A673 (cell line): Measurements from ENCODE around the gene ADARB2. TPM values are rescaled to one million over a fixed set of nuclear protein-coding genes. Genes with fewer than 3 reads are reported as not detected.

Experiments used
- BruUV-seq: library from RNA; stranded (reverse); fragments of 400-500 nt; replicated peaks from 2 replicates; lab custom pipeline; 2021; lab: Mats Ljungman, UMichigan
- CTCF ChIA-PET: fragments of 300-600 bp; sonication (Branson Sonifier 250); formaldehyde crosslinking; loops from one replicate; lab custom pipeline; 2022; ENCODE audit warnings: antibody characterized with exemption; lab: Charles Lee
- POLR2A ChIA-PET: fragments of 300-600 bp; sonication (Branson Sonifier 250); formaldehyde crosslinking; loops from one replicate; lab custom pipeline; 2022; ENCODE audit warnings: antibody characterized with exemption; ENCODE audit not compliant: low non-redundant PET; lab: Charles Lee
- DNase-seq: peaks from one replicate; pipeline ENCODE4 v3.0.0-alpha.2; 2015; ENCODE audit warnings: low spot score
- H3K27ac ChIP-seq: fragments of 200-600 bp; sonication (generic); 2 replicates; pipeline ENCODE4 v1.5.1; 2016; ENCODE audit warnings: mixed run types, low read depth, mild to moderate bottlenecking, mixed read lengths, antibody characterized with exemption, low read length; ENCODE audit not compliant: poor library complexity, severe bottlenecking
- H3K27me3 ChIP-seq: fragments of 200-600 bp; sonication (generic); replicated peaks from 2 replicates; pipeline ENCODE4 v1.6.1; 2017; ENCODE audit warnings: mixed run types, low read depth, mild to moderate bottlenecking, mixed read lengths, antibody characterized with exemption, low read length; ENCODE audit not compliant: insufficient read depth, poor library complexity
- H3K36me3 ChIP-seq: fragments of 200-600 bp; sonication (generic); 2 replicates; pipeline ENCODE4 v1.6.1; 2016; ENCODE audit warnings: mixed run types, mild to moderate bottlenecking, mixed read lengths, antibody characterized with exemption, low read length; ENCODE audit not compliant: insufficient read depth, poor library complexity, severe bottlenecking
- H3K4me1 ChIP-seq: fragments of 200-600 bp; sonication (generic); 2 replicates; pipeline ENCODE4 v1.6.1; 2017; ENCODE audit warnings: mixed run types, mild to moderate bottlenecking, mixed read lengths, antibody characterized with exemption, low read length; ENCODE audit not compliant: insufficient read depth, poor library complexity, severe bottlenecking
- H3K4me3 ChIP-seq: fragments of 200-600 bp; sonication (generic); 2 replicates; pipeline ENCODE4 v1.5.1; 2016; ENCODE audit warnings: low read depth, mixed run types, mild to moderate bottlenecking, mixed read lengths, low read length; ENCODE audit not compliant: poor library complexity, severe bottlenecking
- H3K9me3 ChIP-seq: fragments of 200-600 bp; sonication (generic); 2 replicates; pipeline ENCODE4 v1.6.1; 2016; ENCODE audit warnings: mixed run types, low read depth, mild to moderate bottlenecking, mixed read lengths, antibody characterized with exemption, low read length; ENCODE audit not compliant: poor library complexity, severe bottlenecking
- EZH2 ChIP-seq: fragments of 200-600 bp; sonication (generic); IDR thresholded peaks from 2 replicates; pipeline ENCODE4 v1.6.1; 2017; ENCODE audit warnings: borderline replicate concordance, low read depth, mild to moderate bottlenecking, mixed read lengths, antibody characterized with exemption, low read length; ENCODE audit not compliant: poor library complexity, severe bottlenecking
- intact Hi-C: fragments of 100-400 bp; cut with micrococcal nuclease; formaldehyde crosslinking; loops from one replicate; pipeline ENCODE4 v1.10.0; 2022; ENCODE audit not compliant: unreplicated experiment
- total RNA-seq: library from RNA; stranded (reverse); gene quantifications from 2 replicates; pipeline ENCODE4 v1.2.3, GENCODE V29; 2021
- TF ChIP-seq, protein P1 (sequence below): fragments of 300-800, 200-600 bp; sonication (generic); conservative IDR thresholded peaks from 2 replicates; pipeline ENCODE4 v1.5.1; 2017; ENCODE audit warnings: low read depth, mild to moderate bottlenecking, antibody characterized with exemption, low read length, moderate library complexity, mixed read lengths

Gene ADARB2
- total RNA-seq, 1 experiment from 2014 or later = not detected

DNA sequence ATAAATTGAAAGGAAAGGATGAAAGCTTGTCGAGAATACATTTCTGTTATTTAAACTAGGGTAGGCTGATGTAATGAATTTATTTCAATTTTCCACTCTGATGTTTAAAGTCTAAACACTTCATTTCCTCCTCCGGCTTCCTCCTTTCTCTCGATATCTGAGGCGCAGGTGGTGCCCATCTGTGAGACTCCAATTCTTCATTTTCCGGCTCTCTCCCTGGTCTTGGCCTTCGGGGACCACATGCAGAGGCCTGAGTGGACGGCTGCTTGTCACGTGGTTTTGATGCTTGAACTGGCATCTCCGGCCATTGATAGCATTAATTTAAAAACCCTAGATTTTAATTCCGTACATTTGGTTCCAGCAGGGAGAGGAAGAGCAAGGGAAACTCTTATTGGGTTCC lies 5.8 kb upstream of the ADARB2 start:
- DNase-seq = no peak
- POLR2A ChIA-PET = no interaction called here
- no peaks in the 10 kb centered on the region for H3K4me1 ChIP-seq
- no peaks in the 10 kb centered on the region for H3K9me3 ChIP-seq
- peaks cover 91% of the 10 kb centered on the region for H3K27me3 ChIP-seq
- no peaks in the 10 kb centered on the region for H3K36me3 ChIP-seq
- CTCF ChIA-PET = interaction anchor here (0.6 kb wide), 1 partner anchor 675 kb away, joined by 3 read pairs; no protein-coding TSS in a partner anchor
- TF ChIP-seq EZH2 = no peak
- TF ChIP-seq, protein P1, sequence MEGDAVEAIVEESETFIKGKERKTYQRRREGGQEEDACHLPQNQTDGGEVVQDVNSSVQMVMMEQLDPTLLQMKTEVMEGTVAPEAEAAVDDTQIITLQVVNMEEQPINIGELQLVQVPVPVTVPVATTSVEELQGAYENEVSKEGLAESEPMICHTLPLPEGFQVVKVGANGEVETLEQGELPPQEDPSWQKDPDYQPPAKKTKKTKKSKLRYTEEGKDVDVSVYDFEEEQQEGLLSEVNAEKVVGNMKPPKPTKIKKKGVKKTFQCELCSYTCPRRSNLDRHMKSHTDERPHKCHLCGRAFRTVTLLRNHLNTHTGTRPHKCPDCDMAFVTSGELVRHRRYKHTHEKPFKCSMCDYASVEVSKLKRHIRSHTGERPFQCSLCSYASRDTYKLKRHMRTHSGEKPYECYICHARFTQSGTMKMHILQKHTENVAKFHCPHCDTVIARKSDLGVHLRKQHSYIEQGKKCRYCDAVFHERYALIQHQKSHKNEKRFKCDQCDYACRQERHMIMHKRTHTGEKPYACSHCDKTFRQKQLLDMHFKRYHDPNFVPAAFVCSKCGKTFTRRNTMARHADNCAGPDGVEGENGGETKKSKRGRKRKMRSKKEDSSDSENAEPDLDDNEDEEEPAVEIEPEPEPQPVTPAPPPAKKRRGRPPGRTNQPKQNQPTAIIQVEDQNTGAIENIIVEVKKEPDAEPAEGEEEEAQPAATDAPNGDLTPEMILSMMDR = no peak
- BruUV-seq = no TSS peak
- H3K27ac ChIP-seq = no peak overlapping the region
- H3K4me3 ChIP-seq = no peak overlapping the region
- intact Hi-C loops = no loop called here

DNA sequence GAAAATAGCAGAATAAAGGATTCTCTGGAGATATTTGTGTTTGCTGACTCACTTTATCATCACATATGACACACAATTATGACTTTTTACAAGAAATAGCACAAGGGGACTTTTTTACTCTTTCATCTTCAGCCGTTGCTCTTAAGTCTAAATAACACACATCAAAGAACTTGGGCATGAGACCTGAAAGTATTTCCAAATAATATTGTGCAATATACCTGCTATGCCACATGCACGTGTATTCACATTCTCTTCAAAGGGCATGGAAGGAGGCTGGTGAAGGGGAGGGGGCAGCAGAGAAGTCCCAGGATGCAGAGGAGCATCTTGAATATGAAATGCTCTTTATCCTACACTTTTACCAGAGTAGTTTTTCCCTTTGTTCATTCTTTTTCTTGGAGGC lies 4.1 kb upstream of the ADARB2 start:
- intact Hi-C loops = no loop called here
- peaks cover 100% of the 10 kb centered on the region for H3K27me3 ChIP-seq
- POLR2A ChIA-PET = no interaction called here

GRCh38 chr10:1739751-1740150 lies 2.4 kb upstream of the ADARB2 start:
- intact Hi-C loops = no loop called here
- no peak for TF ChIP-seq EZH2
- TF ChIP-seq, protein P1 = no peak
- no peak for DNase-seq
- no peaks in the 10 kb centered on the region for H3K36me3 ChIP-seq
- peaks cover 100% of the 10 kb centered on the region for H3K27me3 ChIP-seq
- no peak overlapping the region for H3K4me3 ChIP-seq
- POLR2A ChIA-PET = no interaction called here
- no peaks in the 10 kb centered on the region for H3K4me1 ChIP-seq
- H3K27ac ChIP-seq = no peak overlapping the region
- no peaks in the 10 kb centered on the region for H3K9me3 ChIP-seq
- no TSS peak for BruUV-seq
- CTCF ChIA-PET = no interaction called here

More for the DNA sequence above, 4.1 kb upstream of the ADARB2 start:
- CTCF ChIA-PET = no interaction called here
- no TSS peak for BruUV-seq
- TF ChIP-seq, protein P1 = no peak
- TF ChIP-seq EZH2 = no peak
- Histone ChIP-seq H3K4me1 (no peaks in the 10 kb centered on the region), H3K36me3 (no peaks in the 10 kb centered on the region), H3K27ac (no peak overlapping the region), H3K4me3 (no peak overlapping the region), H3K9me3 (no peaks in the 10 kb centered on the region)
- no peak for DNase-seq
